NCI-H446 treated with DMSO at 0.1 percent for 48 hours (cell line): ENCODE results near the gene GPR37.
A peak's percentile ranks its signal among the peaks of the same experiment; 100 is the strongest.

Experiments
- DNase-seq: peaks from one replicate; lab custom pipeline; 2025; lab: John Stamatoyannopoulos, UW

GPR37 gene, protein sequence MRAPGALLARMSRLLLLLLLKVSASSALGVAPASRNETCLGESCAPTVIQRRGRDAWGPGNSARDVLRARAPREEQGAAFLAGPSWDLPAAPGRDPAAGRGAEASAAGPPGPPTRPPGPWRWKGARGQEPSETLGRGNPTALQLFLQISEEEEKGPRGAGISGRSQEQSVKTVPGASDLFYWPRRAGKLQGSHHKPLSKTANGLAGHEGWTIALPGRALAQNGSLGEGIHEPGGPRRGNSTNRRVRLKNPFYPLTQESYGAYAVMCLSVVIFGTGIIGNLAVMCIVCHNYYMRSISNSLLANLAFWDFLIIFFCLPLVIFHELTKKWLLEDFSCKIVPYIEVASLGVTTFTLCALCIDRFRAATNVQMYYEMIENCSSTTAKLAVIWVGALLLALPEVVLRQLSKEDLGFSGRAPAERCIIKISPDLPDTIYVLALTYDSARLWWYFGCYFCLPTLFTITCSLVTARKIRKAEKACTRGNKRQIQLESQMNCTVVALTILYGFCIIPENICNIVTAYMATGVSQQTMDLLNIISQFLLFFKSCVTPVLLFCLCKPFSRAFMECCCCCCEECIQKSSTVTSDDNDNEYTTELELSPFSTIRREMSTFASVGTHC

DNA sequence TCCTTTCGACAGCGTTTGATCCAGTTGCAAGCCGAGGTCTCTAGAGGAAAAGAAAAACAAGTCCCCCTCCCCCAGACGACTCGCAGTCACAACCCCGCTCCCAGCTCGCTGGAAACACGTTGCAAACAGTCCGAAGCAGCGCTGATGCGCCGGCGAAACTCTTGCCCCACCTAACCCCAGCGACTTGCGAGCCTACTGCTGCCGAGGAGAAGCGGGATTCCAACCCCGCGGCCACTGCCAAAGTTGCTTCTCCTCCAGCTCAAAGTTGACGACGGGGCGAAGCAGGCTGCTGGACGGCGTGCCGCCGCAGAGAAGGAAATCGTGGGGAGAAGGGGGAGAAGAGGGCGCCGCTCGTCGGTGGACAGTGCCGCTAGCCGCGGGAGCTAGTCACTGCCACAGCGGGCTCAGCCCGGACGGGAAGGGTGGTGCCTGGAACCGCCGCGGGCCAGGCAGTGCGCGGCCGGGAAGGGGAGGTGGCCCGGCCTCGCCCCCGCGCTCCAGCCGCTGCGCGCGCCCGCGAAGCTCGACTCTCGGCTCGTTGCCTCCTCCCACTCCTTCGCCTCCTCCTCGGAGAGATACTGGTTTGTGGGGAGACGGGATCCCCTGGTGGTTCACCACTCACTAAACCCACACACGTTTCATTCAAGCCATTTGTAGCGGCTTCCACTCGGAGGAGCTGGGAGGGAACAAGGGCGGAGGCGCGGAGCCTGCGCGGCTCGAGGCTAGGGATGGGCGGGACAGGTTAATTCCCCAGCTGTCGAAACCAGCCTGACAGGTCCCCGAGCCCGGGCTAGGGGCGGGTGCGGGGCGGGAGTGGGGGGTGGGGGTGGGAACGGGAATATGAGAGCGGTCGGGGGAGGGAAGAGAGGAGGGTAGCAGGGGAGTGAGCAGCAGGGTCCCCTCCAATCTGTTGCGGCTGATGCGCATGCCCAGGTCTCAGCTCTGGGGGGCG, at the start of gene GPR37:
Gene GPR37 (minus strand): TSS at position 392 of the 952 bp plus-strand sequence. CDS start 816 bp downstream, outside the sequence.
- DNase-seq = peak; percentile 50

DNA sequence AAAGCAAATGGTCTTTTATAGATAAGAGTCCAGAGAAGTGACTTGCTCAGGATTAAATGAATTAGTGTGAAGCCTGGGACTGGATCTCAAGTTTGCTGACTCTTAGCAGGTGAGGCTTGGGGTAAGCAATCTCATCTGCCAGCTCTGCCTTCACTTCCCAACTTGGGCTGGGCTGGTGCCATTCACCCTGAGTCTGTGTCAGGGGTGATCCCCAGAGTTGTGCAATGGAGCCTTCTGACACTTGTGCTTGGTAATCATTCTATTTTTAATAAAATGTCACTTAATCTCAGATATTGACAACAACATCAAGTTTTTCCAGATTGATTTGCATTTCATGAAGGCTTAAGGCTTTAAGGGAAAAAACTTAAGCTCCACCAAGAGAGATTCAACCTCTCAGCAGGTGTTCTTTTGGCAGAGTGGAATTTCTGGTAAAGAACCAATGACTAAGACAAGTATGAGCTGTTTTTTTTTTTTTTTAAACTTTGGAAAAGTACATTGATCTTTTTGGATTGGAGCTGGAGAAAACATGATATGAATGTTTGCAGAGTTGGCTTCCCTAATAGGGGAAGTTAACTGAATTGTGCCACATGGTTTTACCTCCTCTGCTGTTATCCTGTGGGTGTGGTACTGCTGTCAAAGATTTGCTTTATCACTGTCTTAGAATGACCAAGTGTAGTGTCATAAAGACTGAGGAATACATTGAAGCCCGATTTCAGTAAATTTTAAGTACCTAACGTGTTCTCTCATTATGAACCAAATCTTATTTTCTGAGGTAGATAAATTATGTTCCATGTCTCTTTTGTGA, 48.6 kb upstream of the GPR37 start:
- no peak for DNase-seq

DNA sequence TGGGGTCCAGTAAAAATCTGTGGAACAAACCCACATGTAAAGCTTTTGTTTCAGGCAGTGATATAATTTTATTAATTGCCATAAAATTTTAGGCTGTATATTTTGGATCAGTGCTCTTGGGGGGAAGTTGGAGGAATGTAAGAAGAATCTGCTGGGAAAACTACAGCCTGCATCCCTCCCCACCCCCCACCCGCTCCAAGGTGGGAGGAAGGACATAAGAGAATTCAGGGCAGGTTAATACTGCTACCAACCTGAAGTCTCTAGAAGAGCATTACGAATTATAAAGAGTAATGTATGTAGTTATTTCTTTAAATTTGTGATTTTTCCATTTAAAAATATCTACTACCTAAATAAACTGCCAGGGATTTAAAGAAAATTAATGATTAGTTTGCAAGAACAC, 47.2 kb upstream of the GPR37 start:
- DNase-seq = no peak

DNA sequence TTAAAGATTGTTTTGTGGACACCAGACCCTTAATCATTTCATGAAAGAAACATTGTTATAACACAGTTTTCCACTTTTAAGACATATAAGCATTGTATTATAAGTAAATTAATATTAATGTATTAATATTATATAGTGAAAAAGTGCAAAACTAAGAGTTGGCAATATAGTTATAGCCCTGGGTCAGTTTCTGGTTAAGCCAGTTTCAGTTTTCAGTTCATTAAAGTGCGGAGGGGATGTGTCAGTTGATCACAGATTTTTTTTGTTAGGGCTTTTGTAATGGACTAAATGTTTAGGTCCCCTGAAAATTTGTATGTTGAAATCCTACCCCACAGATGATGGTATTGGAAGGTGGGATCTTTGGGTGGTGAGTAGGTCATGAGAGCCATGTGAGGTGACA, 45.7 kb upstream of the GPR37 start:
- no peak for DNase-seq

DNA sequence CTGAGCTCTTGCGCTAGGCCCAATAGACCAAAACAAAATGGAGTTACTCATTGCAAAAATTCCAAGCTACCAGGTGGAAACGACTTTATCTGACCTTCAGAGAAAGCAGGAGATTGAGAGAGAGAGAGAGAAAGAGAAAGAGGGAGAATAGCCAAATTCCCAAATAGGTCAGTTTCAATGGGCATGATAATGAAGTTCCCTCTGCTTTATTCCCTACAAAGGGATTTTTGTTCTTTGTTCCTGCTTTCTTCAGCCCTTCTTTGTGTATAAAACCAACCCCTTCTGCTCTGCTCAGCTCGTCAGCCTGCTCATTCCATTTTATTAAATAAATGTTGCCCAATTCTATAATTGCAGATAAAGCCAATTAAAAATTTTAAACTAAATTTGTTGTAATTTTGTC, 45.0 kb upstream of the GPR37 start:
- no peak for DNase-seq

DNA sequence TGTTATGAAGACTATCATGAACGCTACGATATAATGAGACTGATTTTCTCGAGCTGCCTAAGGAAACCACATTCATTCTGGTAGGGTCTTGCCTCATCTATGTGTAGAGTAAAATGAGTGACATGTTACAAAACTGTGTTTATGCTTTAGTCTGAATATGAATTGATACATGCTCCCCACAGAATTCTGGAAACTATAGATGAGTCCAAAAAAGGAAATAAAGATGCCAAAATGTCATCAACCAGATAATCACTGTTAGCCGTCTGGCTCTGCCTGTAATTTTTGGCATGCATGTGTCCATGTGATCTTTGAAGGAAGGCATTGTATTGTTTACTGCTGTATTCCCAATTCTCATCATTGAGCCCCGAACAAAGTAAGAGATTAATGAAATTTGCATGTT, 42.6 kb upstream of the GPR37 start:
- no peak for DNase-seq

DNA sequence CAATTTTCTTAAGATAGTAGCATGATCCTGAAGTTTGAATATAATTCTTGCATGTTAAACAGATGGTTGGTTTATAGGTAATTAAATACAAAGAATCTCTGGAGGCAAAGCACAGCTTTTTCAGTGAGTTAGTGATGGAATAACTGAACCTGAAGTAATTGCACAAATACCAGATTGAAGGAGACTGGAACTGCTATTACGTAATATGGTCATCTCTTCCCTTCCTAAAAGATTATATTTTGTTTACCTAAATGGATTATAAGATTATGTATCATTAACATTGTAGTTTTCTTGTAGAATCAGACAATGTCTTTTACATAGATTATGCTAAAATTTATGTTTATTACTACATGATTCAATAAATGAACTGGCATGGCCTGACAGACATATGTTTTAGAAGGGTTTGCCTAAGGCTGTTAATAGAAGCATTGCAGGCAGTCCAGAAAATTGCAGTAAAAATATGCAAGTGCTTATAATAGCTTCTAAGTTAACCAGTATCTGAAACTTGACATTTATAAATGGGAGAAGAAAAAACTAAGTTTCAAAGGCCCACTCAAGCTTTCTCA, 35.8 kb upstream of the GPR37 start:
- peak; percentile 74 for DNase-seq

DNA sequence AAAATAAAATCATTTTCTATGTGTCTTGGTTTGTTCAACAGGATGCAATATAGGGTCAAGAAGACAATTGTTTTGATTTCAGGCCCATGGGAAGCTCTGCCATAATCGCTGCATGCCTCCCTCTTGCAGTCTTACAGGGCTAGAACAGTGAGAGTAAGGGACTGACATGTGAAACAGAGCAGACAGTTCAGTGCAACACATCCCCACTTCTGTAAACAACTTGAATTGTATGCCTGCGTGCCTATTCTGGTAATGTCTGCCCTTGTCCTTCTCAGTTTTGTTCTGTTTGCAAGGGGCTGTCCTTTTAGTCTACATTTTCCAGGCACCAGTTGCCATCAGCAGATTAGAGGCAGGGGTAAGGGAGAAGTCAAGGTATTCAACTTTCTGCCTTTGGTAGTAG, 34.8 kb upstream of the GPR37 start:
- DNase-seq = no peak

DNA sequence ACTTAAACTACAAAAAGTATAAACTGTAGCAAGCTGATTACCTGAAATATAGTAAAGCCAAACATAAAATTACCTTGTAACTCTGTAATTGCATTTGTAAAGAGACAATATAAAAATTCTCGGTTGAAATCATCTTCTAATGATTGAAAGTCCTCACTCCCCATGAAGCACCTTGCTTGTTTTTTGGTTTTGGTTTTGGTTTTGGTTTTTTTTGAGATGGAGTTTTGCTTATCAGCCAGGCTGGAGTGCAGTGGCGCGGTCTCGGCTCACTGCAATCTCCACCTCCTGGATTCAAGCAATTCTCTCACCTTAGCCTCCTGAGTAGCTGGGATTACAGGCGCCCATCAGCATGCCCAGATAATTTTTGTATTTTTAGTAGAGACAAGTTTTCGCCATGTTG, 33.9 kb upstream of the GPR37 start:
- no peak for DNase-seq

DNA sequence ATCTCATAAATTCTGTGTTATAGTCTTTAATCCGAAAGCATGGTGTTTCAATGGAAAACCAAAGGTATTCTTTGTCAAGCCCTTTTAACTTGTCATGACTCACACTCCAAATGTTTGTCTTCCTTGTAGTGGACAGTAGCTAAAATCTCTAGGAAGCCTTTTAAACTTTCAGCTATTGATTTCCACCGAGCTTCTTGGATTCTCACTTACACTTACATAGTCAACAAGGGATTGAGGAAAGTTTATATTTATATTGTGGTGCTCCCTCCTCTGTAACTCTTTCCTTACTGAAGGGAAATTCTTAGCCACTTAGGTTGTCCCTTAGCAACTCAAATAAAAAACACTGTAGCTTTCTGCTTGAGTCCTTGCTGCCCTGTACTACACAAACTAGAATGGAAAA, 31.2 kb upstream of the GPR37 start:
- DNase-seq = no peak

DNA sequence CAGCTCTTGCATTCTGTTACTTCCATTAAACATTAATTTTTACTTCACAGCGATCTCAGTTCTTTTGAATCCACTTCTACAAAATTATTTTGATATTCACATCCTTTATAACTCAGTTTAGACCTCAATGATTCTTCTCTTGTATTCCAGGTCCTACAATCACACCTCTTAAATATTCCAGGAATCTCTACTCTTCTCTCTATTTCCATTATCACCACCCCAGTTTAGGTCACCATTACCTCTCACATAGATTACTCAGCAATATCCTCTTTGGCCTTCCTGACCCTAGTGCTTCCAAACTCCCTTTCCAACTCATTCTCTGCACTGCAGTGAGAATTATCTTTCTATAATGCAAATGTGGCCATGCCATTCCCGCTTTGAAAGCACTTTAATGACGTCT, 27.1 kb upstream of the GPR37 start:
- no peak for DNase-seq

DNA sequence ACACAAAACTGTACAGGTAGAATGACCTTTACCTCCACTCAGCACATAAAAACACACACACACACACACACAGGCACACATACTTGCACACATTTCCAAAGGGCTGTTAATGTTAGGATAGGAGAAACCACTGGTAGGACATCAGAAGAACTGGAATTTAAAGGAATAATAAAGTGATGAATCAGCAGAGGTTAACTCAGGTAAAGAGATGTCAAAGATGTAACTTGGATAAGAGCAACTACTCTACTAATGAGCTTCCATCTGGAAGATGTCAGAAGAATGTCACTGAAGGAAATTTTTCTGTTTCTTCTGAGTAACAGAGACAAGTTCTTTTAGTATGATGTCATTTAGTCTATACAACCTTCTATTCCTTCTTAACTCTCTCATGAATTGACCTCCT, 26.4 kb upstream of the GPR37 start:
- no peak for DNase-seq

DNA sequence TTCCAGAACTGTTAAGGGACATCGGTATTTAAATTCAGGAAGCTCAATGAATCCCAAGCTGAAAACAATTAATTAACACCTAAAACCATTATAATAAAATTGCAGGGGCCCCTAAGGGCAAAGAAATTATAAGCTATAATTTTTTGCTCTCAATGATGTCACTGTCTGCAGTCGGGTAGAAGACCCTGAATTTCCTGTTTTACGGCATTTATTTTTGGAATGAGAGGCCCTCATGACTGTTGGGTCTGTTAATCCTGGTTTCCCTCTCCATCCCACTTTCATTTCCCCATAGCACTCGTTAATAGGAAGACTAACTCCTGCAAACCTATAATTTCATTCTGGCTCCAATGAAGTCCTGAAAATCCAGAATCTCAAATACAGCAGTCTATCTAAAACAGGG, 25.8 kb upstream of the GPR37 start:
- no peak for DNase-seq

DNA sequence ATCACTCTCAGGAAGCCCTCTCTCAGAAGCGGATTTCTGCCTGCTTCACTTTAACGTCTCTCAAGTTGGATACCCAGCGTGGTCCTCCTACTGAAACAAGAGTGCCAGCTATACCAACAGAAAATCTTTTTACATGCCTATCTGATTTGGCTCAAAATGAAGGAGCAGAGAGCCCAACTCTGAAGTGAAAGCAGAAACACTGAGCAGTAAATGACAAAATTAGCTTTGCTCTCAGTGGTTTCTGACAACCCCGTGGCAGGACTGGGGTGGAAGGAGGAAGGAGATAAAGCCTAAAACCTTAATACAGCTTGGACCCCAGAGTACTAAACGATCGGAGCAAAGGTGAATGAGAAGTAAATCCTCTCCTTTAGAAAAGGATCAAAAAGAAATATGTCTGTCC, 25.1 kb upstream of the GPR37 start:
- DNase-seq = no peak

DNA sequence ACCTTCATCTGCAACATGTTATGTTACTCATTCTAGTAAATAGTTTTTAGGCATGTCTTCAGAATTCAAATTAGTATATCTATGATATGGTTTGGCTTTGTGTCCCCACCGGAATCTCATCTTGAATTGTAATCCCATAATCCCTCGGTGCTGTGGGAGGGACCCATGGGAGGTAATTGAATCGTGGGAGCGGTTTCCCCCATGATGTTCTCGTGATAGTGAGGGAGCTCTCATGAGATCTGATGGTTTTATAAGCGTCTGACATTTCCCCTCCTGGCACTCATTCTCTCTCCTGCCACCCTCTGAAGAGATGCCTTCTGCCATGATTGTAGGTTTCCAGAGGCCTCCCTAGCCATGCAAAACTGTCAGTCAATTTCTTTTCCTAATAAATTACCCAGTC, 20.4 kb upstream of the GPR37 start:
- DNase-seq = no peak

DNA sequence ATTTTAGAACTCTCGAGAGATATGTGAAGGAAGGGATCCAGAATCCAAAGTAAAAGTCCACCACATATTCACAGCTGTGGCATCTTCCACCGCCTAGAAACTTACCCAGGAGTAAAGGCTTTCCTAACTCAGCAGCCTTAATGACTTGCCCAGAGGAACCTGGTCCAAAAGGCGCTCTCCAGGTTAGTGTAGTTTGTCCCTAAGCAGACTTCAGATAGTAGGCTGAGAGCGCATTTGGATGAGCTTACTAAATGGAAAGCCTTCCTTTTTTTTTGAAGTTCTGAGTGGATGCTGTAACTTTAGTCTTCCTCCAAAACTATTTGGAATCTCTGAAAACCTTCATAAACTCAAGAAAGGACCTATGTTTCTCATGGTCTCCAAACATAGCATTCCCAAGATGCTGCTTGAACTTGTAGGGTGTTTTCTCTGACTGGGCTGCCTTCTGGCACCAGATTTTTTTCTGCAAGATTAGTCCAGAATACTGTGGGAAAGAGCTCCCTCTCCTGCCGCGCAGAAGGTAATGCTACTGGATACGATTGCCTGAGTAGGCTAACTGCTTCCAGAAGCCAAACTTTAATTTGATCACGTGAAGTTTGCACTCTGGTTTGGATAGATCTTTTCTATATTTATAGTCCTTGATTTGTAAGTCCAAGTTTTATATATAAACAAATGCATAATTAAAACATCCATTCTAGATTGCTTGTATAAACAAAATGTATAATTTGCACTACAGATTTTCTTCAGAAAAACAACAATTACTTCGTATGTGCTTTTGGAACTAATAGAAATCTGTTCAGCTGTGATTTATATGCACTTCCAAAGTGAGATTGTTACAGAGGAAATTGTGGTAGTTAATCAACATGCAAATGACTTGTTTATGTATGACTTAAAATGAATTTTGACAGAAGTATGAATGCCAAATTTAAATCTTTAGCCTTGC, 19.6 kb upstream of the GPR37 start:
- DNase-seq = peak; percentile 49

DNA sequence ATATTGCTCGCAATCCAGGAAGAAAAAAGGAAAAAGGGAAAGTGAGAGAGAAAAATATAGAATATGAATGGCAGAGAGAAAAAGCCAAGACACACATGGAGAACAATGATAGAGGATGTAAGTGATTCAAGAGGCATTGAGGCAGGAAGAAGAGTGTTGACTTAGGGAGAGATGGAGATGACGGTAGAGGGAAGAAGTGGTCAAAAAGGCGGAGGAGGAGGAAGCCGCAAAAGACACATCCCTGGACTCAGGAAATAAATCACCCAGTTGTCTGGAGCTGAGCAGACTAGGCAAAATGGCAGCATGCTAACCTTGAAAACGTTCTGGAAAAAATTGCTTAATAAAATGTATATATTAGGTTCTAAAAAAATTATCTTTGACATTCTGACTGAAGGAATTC, 17.7 kb upstream of the GPR37 start:
- no peak for DNase-seq

DNA sequence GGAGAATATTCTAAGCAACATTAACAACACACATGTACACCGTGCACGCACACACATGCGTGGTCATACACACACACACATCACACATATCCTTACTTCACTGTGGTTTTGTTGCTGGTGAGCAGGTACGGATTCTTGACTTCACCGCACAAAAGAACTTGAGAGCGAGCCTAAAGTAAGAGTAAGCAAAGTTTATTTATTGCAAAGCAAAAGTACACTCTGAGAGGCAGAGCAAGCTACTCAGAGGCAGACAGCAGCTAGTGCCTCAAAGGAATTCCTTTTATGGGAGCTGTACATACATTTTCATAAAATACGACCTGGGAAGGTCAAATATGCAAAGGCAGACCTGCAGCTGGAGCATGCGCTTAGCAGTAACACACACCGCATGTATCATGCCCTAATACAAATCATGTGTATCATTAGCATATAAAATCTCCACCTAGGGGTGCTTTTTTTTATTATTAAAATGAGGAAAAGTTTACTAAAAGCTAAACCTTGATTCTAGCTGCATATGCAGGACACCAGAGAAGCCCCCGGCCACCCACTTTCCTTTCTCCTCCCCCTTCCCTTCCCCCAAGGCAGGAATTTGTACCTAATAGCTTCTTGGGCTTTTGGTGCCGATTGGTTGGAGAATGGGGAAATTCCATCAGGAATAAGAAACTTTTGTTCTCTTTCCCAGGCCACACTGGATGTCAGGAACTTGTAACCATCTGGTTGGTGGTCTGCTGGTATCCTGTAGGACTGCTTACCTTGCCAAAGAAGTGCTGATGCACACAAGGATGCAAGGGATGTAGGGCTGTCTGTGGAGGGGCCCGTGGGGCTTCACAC, 16.5 kb upstream of the GPR37 start:
- no peak for DNase-seq

DNA sequence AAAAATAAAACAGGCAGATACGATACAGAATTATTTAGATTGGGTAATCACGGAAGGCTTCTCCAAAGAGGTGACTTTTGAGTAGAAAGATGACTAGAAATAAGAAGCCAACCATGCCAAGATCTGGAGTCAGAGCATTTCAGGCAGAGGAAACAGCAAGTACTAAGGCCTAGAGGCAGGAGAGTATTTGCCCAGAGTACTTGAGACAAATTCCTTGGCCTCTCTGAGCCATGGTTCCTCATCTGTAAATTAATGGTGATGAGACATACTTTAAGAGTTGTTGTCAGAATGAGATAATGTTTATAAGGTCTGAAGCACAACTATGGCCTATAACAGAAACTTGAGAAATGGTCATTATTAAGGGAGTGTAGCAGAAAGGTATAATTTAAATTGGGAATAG, 15.8 kb upstream of the GPR37 start:
- no peak for DNase-seq
